Measurements from ENCODE around the gene HEATR5B. TPM values are rescaled to one million over a fixed set of nuclear protein-coding genes. Genes with fewer than 3 reads are reported as not detected.

The HEATR5B gene
- total RNA-seq, 3 donors from 2014 or later = 35.7 to 64.2 (median 36.5) TPM

- peaks cover 10% of the 10 kb centered on the region for H3K36me3 ChIP-seq
- no peak for DNase-seq (ENCODE audit: low spot score in 2 of 2)
- H3K4me3 ChIP-seq = no peak overlapping the region
- H3K27me3 ChIP-seq = no peaks in the 10 kb centered on the region
- H3K9me3 ChIP-seq = no peaks in the 10 kb centered on the region
- H3K27ac ChIP-seq = no peak overlapping the region
- intact Hi-C loops (cut with DNase I; ENCODE audit: low total_unique reads) = no loop called here
- H3K4me1 ChIP-seq = no peaks in the 10 kb centered on the region
- TF ChIP-seq POLR2A (IDR thresholded peaks at IDR 0.05) (no peak), CTCF (IDR thresholded peaks at IDR 0.05) (no peak), POLR2AphosphoS5 (IDR thresholded peaks at IDR 0.05) (no peak)
Observed at GRCh38 chr2:37102588-37102987, 18.4 kb upstream of the HEATR5B start.

- intact Hi-C loops (cut with DNase I; ENCODE audit: low total_unique reads) = no loop called here
- Histone ChIP-seq H3K27ac (no peak overlapping the region), H3K4me1 (no peaks in the 10 kb centered on the region), H3K27me3 (no peaks in the 10 kb centered on the region), H3K36me3 (peaks cover 5% of the 10 kb centered on the region), H3K9me3 (no peaks in the 10 kb centered on the region), H3K4me3 (no peak overlapping the region)
- no peak for TF ChIP-seq CTCF (IDR thresholded peaks at IDR 0.05)
- TF ChIP-seq POLR2AphosphoS5 (IDR thresholded peaks at IDR 0.05) = no peak
- no peak for TF ChIP-seq POLR2A (IDR thresholded peaks at IDR 0.05)
- DNase-seq (ENCODE audit: low spot score in 2 of 2) = no peak
Observed at GRCh38 chr2:37100054-37100453, 15.9 kb upstream of the HEATR5B start.

- Histone ChIP-seq H3K9me3 (no peaks in the 10 kb centered on the region), H3K27me3 (no peaks in the 10 kb centered on the region), H3K36me3 (peaks cover 12% of the 10 kb centered on the region), H3K27ac (no peak overlapping the region), H3K4me1 (no peaks in the 10 kb centered on the region), H3K4me3 (no peak overlapping the region)
- DNase-seq (ENCODE audit: low spot score in 2 of 2) = no peak
- intact Hi-C loops (cut with DNase I; ENCODE audit: low total_unique reads) = no loop called here
- TF ChIP-seq CTCF (IDR thresholded peaks at IDR 0.05) = no peak
- no peak for TF ChIP-seq POLR2A (IDR thresholded peaks at IDR 0.05)
- TF ChIP-seq POLR2AphosphoS5 (IDR thresholded peaks at IDR 0.05) = no peak
Observed at GRCh38 chr2:37098416-37099118, 14.4 kb upstream of the HEATR5B start.

- intact Hi-C loops (cut with DNase I; ENCODE audit: low total_unique reads) = no loop called here
- no peak for DNase-seq (ENCODE audit: low spot score in 2 of 2)
- Histone ChIP-seq H3K36me3 (peaks cover 12% of the 10 kb centered on the region), H3K4me3 (no peak overlapping the region), H3K27ac (no peak overlapping the region), H3K4me1 (no peaks in the 10 kb centered on the region), H3K27me3 (no peaks in the 10 kb centered on the region), H3K9me3 (no peaks in the 10 kb centered on the region)
- no peak for TF ChIP-seq POLR2AphosphoS5 (IDR thresholded peaks at IDR 0.05)
- no peak for TF ChIP-seq POLR2A (IDR thresholded peaks at IDR 0.05)
- no peak for TF ChIP-seq CTCF (IDR thresholded peaks at IDR 0.05)
Observed at GRCh38 chr2:37096568-37096967, 12.4 kb upstream of the HEATR5B start.

GRCh38 chr2:37091873-37092272 is 7.7 kb upstream of the HEATR5B start:
- intact Hi-C loops (cut with DNase I; ENCODE audit: low total_unique reads) = no loop called here
- Histone ChIP-seq H3K27me3 (no peaks in the 10 kb centered on the region), H3K9me3 (no peaks in the 10 kb centered on the region), H3K4me3 (no peak overlapping the region), H3K36me3 (peaks cover 7% of the 10 kb centered on the region), H3K4me1 (no peaks in the 10 kb centered on the region), H3K27ac (no peak overlapping the region)
- no peak for DNase-seq (ENCODE audit: low spot score in 2 of 2)
- TF ChIP-seq CTCF (IDR thresholded peaks at IDR 0.05) (no peak), POLR2A (IDR thresholded peaks at IDR 0.05) (no peak), POLR2AphosphoS5 (IDR thresholded peaks at IDR 0.05) (no peak)
